Peyer's patch (tissue), 4 donors: Measurements from ENCODE around the gene SLX4IP. TPM values are rescaled to one million over a fixed set of nuclear protein-coding genes. Genes with fewer than 3 reads are reported as not detected.

ENCODE experiments used
- DNase-seq, 3 donors: peaks; one replicate each; pipeline ENCODE4 v3.0.0-alpha.2; 2017 to 2019
- H3K27ac ChIP-seq, 4 donors: fragments of 200-600 bp; sonication (generic); one replicate each; pipeline ENCODE4 v1.5.1; 2016 to 2019
- H3K27me3 ChIP-seq, 2 donors: fragments of 200-600 bp; sonication (generic); one replicate each; pipeline ENCODE4 v1.5.1; 2019
- H3K36me3 ChIP-seq, 3 donors: fragments of 200-600 bp; sonication (generic); one replicate each; pipeline ENCODE4 v1.5.1; 2016 to 2019
- H3K4me1 ChIP-seq, 4 donors: fragments of 200-600 bp; sonication (generic); one replicate each; pipeline ENCODE4 v1.5.1; 2016 to 2019
- H3K4me3 ChIP-seq, 4 donors: fragments of 200-600 bp; sonication (generic); 1 replicate in 3 of 4; 2 replicates in 1 of 4; pipeline ENCODE4 v1.5.1; 2016 to 2019; ENCODE audit warnings: mild to moderate bottlenecking in 1 of 4
- H3K9me3 ChIP-seq, 4 donors: fragments of 200-600 bp; sonication (generic); one replicate each; pipeline ENCODE4 v1.5.1; 2016 to 2019; ENCODE audit warnings: mild to moderate bottlenecking in 1 of 4
- CTCF ChIP-seq, 6 experiments: fragments of 450-650 bp in 4 of 6; fragments of 200-600 bp in 2 of 6; sonication (generic) in 1 of 6; IDR thresholded peaks; one replicate each; pipeline ENCODE4 v1.5.1; 2017 to 2019; ENCODE audit warnings: antibody characterized with exemption in 6 of 6, mild to moderate bottlenecking in 3 of 6, moderate library complexity in 1 of 6
- POLR2A ChIP-seq, 2 donors: fragments of 450-650 bp; IDR thresholded peaks; one replicate each; pipeline ENCODE4 v1.5.1; 2017; ENCODE audit warnings: antibody characterized with exemption in 2 of 2, mild to moderate bottlenecking in 2 of 2, moderate library complexity in 2 of 2
- total RNA-seq, 4 donors: library from RNA; depleted of rRNA; stranded (reverse); fragments of >200 nt; gene quantifications; one replicate each; pipeline ENCODE4 v1.1.0, GENCODE V29; 2016

SLX4IP gene
- total RNA-seq, 4 donors from 2014 or later: 6.1 to 9.0 (median 7.9) TPM

DNA sequence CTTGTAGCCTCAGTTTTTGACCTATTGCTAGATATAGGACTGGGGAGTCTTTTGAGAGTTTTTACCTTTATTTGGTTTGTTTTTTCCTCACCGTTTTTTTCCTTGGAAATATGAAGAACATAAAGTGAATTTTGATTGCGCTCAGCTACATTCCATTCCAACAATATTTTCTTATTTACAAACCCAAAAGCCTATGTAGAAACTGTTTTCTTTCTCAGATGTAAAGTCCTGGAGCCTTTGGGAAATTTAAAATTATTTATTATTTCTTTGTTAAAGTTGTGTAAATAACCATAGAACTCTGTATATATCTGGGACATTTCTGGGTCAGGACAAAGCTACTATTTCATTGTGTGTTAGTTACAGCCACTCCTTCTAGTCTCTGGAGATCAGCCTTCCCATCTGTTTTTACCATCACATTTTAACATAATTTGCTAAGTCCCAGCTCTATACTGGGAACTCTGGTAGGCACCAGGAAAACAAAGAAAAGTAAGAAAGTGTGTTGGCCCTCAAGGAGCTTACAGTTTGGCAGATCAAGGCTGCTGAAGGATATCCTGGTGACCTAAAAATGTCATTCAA lies 169.8 kb downstream of the SLX4IP start:
- no peaks in the 10 kb centered on the region for H3K9me3 ChIP-seq
- peak overlapping the region in 3 of 4 donors; percentile 2 to 62 (median 12) for H3K27ac ChIP-seq

GRCh38 chr20:10605547-10606195 lies 170.6 kb downstream of the SLX4IP start:
- Histone ChIP-seq H3K4me3 (no peak overlapping the region), H3K4me1 (no peaks in the 10 kb centered on the region), H3K27ac (peak overlapping the region in 1 of 4 donors; percentile 62), H3K9me3 (no peaks in the 10 kb centered on the region), H3K36me3 (no peaks in the 10 kb centered on the region), H3K27me3 (no peaks in the 10 kb centered on the region)
- DNase-seq: no peak
- TF ChIP-seq POLR2A (IDR thresholded peaks at IDR 0.05) (no peak), CTCF (IDR thresholded peaks at IDR 0.05) (no peak)

More for the DNA sequence above, 169.8 kb downstream of the SLX4IP start:
- no peaks in the 10 kb centered on the region for H3K27me3 ChIP-seq
- no peaks in the 10 kb centered on the region for H3K36me3 ChIP-seq
- H3K4me1 ChIP-seq: no peaks in the 10 kb centered on the region
- DNase-seq: no peak
- TF ChIP-seq CTCF (IDR thresholded peaks at IDR 0.05) (no peak), POLR2A (IDR thresholded peaks at IDR 0.05) (no peak)
- no peak overlapping the region for H3K4me3 ChIP-seq

- peak overlapping the region in 3 of 4 donors; percentile 15 to 44 (median 36) for H3K27ac ChIP-seq
- DNase-seq: no peak
Observed at GRCh38 chr20:10609276-10609675, 174.2 kb downstream of the SLX4IP start.

DNA sequence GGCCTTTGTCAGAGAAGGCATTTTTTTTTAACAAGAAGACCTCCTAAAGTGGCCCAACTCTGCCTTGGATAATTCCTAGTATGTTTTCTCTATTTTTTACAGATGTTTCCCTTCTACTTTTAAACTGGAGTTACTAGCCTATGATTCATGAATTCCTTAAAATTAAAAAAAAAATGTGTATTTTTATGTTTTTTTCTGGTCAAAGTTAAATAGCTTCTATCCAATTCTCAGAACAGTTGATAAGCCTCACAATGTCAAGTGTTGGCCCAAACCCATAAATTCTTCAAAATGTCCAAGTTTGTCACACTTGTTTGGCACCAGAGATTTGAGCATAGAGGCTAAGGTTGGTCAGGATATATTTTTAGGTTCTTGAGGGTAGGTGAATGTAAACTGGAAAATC lies 174.7 kb downstream of the SLX4IP start:
- no peak for TF ChIP-seq POLR2A (IDR thresholded peaks at IDR 0.05)
- no peak for TF ChIP-seq CTCF (IDR thresholded peaks at IDR 0.05)
- Histone ChIP-seq H3K27ac (peak overlapping the region in 2 of 4 donors; percentile 15 to 36), H3K4me1 (no peaks in the 10 kb centered on the region), H3K36me3 (no peaks in the 10 kb centered on the region), H3K9me3 (no peaks in the 10 kb centered on the region), H3K27me3 (no peaks in the 10 kb centered on the region), H3K4me3 (no peak overlapping the region)
- DNase-seq: no peak

More at GRCh38 chr20:10609276-10609675, 174.2 kb downstream of the SLX4IP start:
- no peak for TF ChIP-seq CTCF (IDR thresholded peaks at IDR 0.05)
- TF ChIP-seq POLR2A (IDR thresholded peaks at IDR 0.05): no peak
- Histone ChIP-seq H3K4me1 (no peaks in the 10 kb centered on the region), H3K27me3 (no peaks in the 10 kb centered on the region), H3K4me3 (no peak overlapping the region), H3K9me3 (no peaks in the 10 kb centered on the region), H3K36me3 (no peaks in the 10 kb centered on the region)

DNA sequence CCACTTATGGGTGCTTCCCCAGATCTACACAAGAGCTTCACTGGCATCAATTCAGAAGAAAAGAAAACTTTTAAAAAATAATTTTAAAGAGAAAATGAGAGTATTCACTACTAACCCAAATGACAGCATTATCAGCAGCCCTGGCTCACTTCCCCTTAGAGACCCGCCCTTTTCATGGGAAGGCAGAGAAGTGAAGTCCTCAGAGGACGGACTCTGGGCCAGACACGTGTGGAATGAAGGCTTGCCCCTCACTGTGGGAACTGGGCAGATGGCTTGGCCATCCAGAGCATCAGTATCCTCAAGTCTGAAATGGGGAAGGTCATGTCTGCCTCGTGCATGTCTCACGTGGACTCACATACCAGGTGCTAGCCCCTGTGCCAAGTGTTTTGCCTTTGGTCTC lies 175.1 kb downstream of the SLX4IP start:
- H3K27ac ChIP-seq: no peak overlapping the region
- H3K36me3 ChIP-seq: no peaks in the 10 kb centered on the region
- TF ChIP-seq CTCF (IDR thresholded peaks at IDR 0.05) (no peak), POLR2A (IDR thresholded peaks at IDR 0.05) (no peak)
- DNase-seq: no peak
- no peak overlapping the region for H3K4me3 ChIP-seq
- H3K27me3 ChIP-seq: no peaks in the 10 kb centered on the region
- no peaks in the 10 kb centered on the region for H3K4me1 ChIP-seq
- H3K9me3 ChIP-seq: no peaks in the 10 kb centered on the region
